Measurements from ENCODE around the gene CTIF.

CTIF gene

GRCh38 chr18:48864876-48865275 is 326.0 kb downstream of the CTIF start:
- no peak for DNase-seq
- Histone ChIP-seq H3K27ac (no peak overlapping the region), H3K4me3 (ENCODE audit: low read depth, low read length) (no peak overlapping the region), H3K27me3 (replicated peaks) (no peaks in the 10 kb centered on the region), H3K36me3 (replicated peaks) (no peaks in the 10 kb centered on the region)
- TF ChIP-seq CTCF (IDR thresholded peaks at IDR 0.05; ENCODE audit: low read depth, low read length, missing control alignments) = no peak
- in situ Hi-C loops (cut with HindIII; ENCODE audit: low pct_ligation_motif_present, low sequenced_read_pairs) = no loop called here

GRCh38 chr18:48866028-48866733 is 327.4 kb downstream of the CTIF start:
- in situ Hi-C loops (cut with HindIII; ENCODE audit: low pct_ligation_motif_present, low sequenced_read_pairs) = no loop called here
- no peak overlapping the region for H3K27ac ChIP-seq
- H3K4me3 ChIP-seq (ENCODE audit: low read depth, low read length) = no peak overlapping the region
- TF ChIP-seq CTCF (IDR thresholded peaks at IDR 0.05; ENCODE audit: low read depth, low read length, missing control alignments) = no peak
- H3K27me3 ChIP-seq (replicated peaks) = no peaks in the 10 kb centered on the region
- H3K36me3 ChIP-seq (replicated peaks) = no peaks in the 10 kb centered on the region
- no peak for DNase-seq

GRCh38 chr18:48866856-48867255 is 328.0 kb downstream of the CTIF start:
- H3K4me3 ChIP-seq (ENCODE audit: low read depth, low read length) = no peak overlapping the region
- in situ Hi-C loops (cut with HindIII; ENCODE audit: low pct_ligation_motif_present, low sequenced_read_pairs) = no loop called here
- no peaks in the 10 kb centered on the region for H3K36me3 ChIP-seq (replicated peaks)
- no peak overlapping the region for H3K27ac ChIP-seq
- no peak for TF ChIP-seq CTCF (IDR thresholded peaks at IDR 0.05; ENCODE audit: low read depth, low read length, missing control alignments)
- H3K27me3 ChIP-seq (replicated peaks) = no peaks in the 10 kb centered on the region
- no peak for DNase-seq

GRCh38 chr18:48867978-48868377 is 329.1 kb downstream of the CTIF start:
- Histone ChIP-seq H3K27ac (no peak overlapping the region), H3K4me3 (ENCODE audit: low read depth, low read length) (no peak overlapping the region)
- in situ Hi-C loops (cut with HindIII; ENCODE audit: low pct_ligation_motif_present, low sequenced_read_pairs) = no loop called here

GRCh38 chr18:48868468-48869466 is 329.9 kb downstream of the CTIF start:
- H3K36me3 ChIP-seq (replicated peaks) = no peaks in the 10 kb centered on the region
- H3K27me3 ChIP-seq (replicated peaks) = no peaks in the 10 kb centered on the region
- H3K4me3 ChIP-seq (ENCODE audit: low read depth, low read length) = no peak overlapping the region
- no peak for TF ChIP-seq CTCF (IDR thresholded peaks at IDR 0.05; ENCODE audit: low read depth, low read length, missing control alignments)
- no peak overlapping the region for H3K27ac ChIP-seq
- no peak for DNase-seq
- in situ Hi-C loops (cut with HindIII; ENCODE audit: low pct_ligation_motif_present, low sequenced_read_pairs) = no loop called here

More at GRCh38 chr18:48867978-48868377, 329.1 kb downstream of the CTIF start:
- Histone ChIP-seq H3K27me3 (replicated peaks) (no peaks in the 10 kb centered on the region), H3K36me3 (replicated peaks) (no peaks in the 10 kb centered on the region)
- TF ChIP-seq CTCF (IDR thresholded peaks at IDR 0.05; ENCODE audit: low read depth, low read length, missing control alignments) = no peak
- no peak for DNase-seq

Measured in brain microvascular endothelial cell (primary cell).